Neural cell (in vitro differentiated cells): Measurements from ENCODE around the gene MLLT3.

Experiments used
- EP300 ChIP-seq: fragments of 450-650 bp; conservative IDR thresholded peaks from 2 replicates; pipeline ENCODE4 v1.6.1; 2014; ENCODE audit warnings: antibody characterized with exemption, mild to moderate bottlenecking, moderate library complexity; ENCODE audit not compliant: poor library complexity, severe bottlenecking
- EZH2 ChIP-seq: fragments of 200-600, 300-800 bp; shearing (Covaris generic), sonication (generic); IDR thresholded peaks from 2 replicates; pipeline ENCODE4 v1.6.1; 2014; ENCODE audit warnings: antibody characterized with exemption, low read length, borderline replicate concordance, mild to moderate bottlenecking; ENCODE audit not compliant: insufficient read depth, poor library complexity, severe bottlenecking
- POLR2AphosphoS5 ChIP-seq: IDR thresholded peaks from 2 replicates; pipeline ENCODE4 v1.6.1; 2012
- SMC3 ChIP-seq: fragments of 450-650 bp; conservative IDR thresholded peaks from 2 replicates; pipeline ENCODE4 v1.6.1; 2014; ENCODE audit warnings: antibody characterized with exemption, mild to moderate bottlenecking, moderate library complexity; ENCODE audit not compliant: poor library complexity
- TF ChIP-seq, protein P1 (sequence below): fragments of 450-650 bp; IDR thresholded peaks from 2 replicates; pipeline ENCODE4 v1.5.1; 2014; ENCODE audit warnings: antibody characterized with exemption, mild to moderate bottlenecking, moderate library complexity; ENCODE audit not compliant: poor library complexity, severe bottlenecking
- TF ChIP-seq, protein P2 (sequence below): IDR thresholded peaks from 2 replicates; pipeline ENCODE4 v1.6.1; 2012; ENCODE audit warnings: borderline replicate concordance

DNA sequence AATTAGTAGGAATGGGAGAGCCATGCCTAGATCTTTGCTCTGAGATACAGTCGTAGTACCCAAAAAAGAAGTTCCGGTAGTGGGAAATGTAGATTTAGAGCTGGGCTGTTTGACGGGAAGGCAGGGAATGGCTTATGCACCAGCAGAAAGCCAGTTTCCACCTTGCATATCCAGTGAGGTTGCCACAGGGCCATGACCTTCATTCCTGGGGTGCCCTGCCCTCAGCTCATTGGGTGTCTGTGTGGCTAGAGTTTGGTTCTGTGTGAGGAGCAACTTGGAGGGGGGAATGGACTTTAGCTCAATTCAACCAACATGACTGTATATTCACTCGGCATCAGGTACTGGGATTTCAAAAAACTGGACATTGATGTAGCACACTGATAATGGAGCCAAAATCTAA lies 300.1 kb downstream of the MLLT3 start:
- TF ChIP-seq POLR2AphosphoS5: no peak
- no peak for TF ChIP-seq EP300
- TF ChIP-seq EZH2: no peak
- TF ChIP-seq, protein P1, sequence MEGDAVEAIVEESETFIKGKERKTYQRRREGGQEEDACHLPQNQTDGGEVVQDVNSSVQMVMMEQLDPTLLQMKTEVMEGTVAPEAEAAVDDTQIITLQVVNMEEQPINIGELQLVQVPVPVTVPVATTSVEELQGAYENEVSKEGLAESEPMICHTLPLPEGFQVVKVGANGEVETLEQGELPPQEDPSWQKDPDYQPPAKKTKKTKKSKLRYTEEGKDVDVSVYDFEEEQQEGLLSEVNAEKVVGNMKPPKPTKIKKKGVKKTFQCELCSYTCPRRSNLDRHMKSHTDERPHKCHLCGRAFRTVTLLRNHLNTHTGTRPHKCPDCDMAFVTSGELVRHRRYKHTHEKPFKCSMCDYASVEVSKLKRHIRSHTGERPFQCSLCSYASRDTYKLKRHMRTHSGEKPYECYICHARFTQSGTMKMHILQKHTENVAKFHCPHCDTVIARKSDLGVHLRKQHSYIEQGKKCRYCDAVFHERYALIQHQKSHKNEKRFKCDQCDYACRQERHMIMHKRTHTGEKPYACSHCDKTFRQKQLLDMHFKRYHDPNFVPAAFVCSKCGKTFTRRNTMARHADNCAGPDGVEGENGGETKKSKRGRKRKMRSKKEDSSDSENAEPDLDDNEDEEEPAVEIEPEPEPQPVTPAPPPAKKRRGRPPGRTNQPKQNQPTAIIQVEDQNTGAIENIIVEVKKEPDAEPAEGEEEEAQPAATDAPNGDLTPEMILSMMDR: no peak
- no peak for TF ChIP-seq SMC3
- TF ChIP-seq, protein P2, sequence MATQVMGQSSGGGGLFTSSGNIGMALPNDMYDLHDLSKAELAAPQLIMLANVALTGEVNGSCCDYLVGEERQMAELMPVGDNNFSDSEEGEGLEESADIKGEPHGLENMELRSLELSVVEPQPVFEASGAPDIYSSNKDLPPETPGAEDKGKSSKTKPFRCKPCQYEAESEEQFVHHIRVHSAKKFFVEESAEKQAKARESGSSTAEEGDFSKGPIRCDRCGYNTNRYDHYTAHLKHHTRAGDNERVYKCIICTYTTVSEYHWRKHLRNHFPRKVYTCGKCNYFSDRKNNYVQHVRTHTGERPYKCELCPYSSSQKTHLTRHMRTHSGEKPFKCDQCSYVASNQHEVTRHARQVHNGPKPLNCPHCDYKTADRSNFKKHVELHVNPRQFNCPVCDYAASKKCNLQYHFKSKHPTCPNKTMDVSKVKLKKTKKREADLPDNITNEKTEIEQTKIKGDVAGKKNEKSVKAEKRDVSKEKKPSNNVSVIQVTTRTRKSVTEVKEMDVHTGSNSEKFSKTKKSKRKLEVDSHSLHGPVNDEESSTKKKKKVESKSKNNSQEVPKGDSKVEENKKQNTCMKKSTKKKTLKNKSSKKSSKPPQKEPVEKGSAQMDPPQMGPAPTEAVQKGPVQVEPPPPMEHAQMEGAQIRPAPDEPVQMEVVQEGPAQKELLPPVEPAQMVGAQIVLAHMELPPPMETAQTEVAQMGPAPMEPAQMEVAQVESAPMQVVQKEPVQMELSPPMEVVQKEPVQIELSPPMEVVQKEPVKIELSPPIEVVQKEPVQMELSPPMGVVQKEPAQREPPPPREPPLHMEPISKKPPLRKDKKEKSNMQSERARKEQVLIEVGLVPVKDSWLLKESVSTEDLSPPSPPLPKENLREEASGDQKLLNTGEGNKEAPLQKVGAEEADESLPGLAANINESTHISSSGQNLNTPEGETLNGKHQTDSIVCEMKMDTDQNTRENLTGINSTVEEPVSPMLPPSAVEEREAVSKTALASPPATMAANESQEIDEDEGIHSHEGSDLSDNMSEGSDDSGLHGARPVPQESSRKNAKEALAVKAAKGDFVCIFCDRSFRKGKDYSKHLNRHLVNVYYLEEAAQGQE: no peak
